Measurements from ENCODE around the gene ST3GAL2. TPM values are rescaled to one million over a fixed set of nuclear protein-coding genes. Genes with fewer than 3 reads are reported as not detected.

The ST3GAL2 gene
- total and polyA plus RNA-seq, 8 donors, result 3.5 to 16.2 (median 4.6) TPM

- Histone ChIP-seq H3K27ac (no peak overlapping the region), H3K4me1 (no peaks in the 10 kb centered on the region), H3K27me3 (no peaks in the 10 kb centered on the region), H3K36me3 (peaks cover 0 to 32% (median 11%) of the 10 kb centered on the region in 3 donors), H3K9me3 (no peaks in the 10 kb centered on the region), H3K4me3 (no peak overlapping the region)
- ATAC-seq (peak in 3 of 4 donors; percentile 64 to 75 (median 69)), DNase-seq (no peak), FAIRE-seq (no peak)
- intact Hi-C loops (cut with DNase I), result no loop called here
- WGBS, 2 donors, result 68 to 71% methylated on average over 9 of the region's 9 CpGs
- TF ChIP-seq, protein P1, sequence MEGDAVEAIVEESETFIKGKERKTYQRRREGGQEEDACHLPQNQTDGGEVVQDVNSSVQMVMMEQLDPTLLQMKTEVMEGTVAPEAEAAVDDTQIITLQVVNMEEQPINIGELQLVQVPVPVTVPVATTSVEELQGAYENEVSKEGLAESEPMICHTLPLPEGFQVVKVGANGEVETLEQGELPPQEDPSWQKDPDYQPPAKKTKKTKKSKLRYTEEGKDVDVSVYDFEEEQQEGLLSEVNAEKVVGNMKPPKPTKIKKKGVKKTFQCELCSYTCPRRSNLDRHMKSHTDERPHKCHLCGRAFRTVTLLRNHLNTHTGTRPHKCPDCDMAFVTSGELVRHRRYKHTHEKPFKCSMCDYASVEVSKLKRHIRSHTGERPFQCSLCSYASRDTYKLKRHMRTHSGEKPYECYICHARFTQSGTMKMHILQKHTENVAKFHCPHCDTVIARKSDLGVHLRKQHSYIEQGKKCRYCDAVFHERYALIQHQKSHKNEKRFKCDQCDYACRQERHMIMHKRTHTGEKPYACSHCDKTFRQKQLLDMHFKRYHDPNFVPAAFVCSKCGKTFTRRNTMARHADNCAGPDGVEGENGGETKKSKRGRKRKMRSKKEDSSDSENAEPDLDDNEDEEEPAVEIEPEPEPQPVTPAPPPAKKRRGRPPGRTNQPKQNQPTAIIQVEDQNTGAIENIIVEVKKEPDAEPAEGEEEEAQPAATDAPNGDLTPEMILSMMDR (IDR thresholded peaks at IDR 0.05), result no peak
Observed at GRCh38 chr16:70331588-70332358, 107.1 kb downstream of the ST3GAL2 start.

DNA sequence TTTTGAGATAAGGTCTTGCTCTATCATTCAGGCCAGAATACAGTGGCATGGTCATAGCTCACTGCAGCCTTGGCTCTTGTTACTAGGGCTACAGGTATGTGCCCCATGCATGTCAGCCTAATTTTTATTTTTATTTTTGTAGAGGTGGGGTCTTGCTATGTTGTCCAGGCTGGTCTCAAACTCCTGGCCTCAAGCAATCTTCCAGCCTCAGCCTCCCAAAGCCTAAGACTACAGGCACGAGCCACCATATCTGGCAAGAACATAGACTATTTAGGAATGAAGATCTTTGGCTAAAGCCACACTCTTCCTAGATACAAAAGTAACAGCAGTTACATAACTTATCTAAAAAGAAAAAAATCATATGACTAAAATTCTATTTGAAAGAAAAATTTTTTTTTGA, 107.8 kb downstream of the ST3GAL2 start:
- Histone ChIP-seq H3K9me3 (no peaks in the 10 kb centered on the region), H3K27me3 (no peaks in the 10 kb centered on the region), H3K27ac (no peak overlapping the region), H3K36me3 (peaks cover 0 to 35% (median 11%) of the 10 kb centered on the region in 3 donors), H3K4me3 (no peak overlapping the region), H3K4me1 (no peaks in the 10 kb centered on the region)
- FAIRE-seq (no peak), DNase-seq (no peak), ATAC-seq (no peak)
- 94 to 100% methylated on average over 1 of the region's 1 CpG for WGBS, 2 donors
- TF ChIP-seq, protein P1 (IDR thresholded peaks at IDR 0.05), result no peak
- intact Hi-C loops (cut with DNase I), result no loop called here

Other genes with a start within 250 kb of the ST3GAL2 start
- 10 to 100 TPM in 3 of 6 donors, 1 to 10 TPM in 3; 8.5 to 20.2 (median 10.4) TPM for gene EXOSC6, start 187.2 kb downstream of the ST3GAL2 start, total RNA-seq
- gene EXOSC6, start 187.2 kb downstream of the ST3GAL2 start, polyA plus RNA-seq, result 10 to 100 TPM in 1 of 2 donors, 1 to 10 TPM in 1; 8.6 to 10.1 TPM
- 100 to 1,000 TPM in 1 of 6 donors, 10 to 100 TPM in 5; 32.6 to 154 (median 45.0) TPM for gene AARS1, start 149.6 kb downstream of the ST3GAL2 start, total RNA-seq
- gene AARS1, start 149.6 kb downstream of the ST3GAL2 start, polyA plus RNA-seq, result 10 to 100 TPM; 29.3 to 53.2 TPM
- gene DDX19B, start 139.9 kb downstream of the ST3GAL2 start, total RNA-seq, result 10 to 100 TPM; 12.5 to 17.0 (median 13.7) TPM
- gene DDX19B, start 139.9 kb downstream of the ST3GAL2 start, polyA plus RNA-seq, result 10 to 100 TPM; 12.9 to 19.6 TPM
- gene DDX19A, start 92.2 kb downstream of the ST3GAL2 start, total RNA-seq, result 10 to 100 TPM; 10.4 to 17.0 (median 13.3) TPM
- gene DDX19A, start 92.2 kb downstream of the ST3GAL2 start, polyA plus RNA-seq, result 10 to 100 TPM; 12.0 to 18.7 TPM
- gene FCSK, start 15.5 kb upstream of the ST3GAL2 start, total RNA-seq, result 10 to 100 TPM; 11.7 to 17.0 (median 13.9) TPM
- 10 to 100 TPM; 30.9 to 33.6 TPM for gene FCSK, start 15.5 kb upstream of the ST3GAL2 start, polyA plus RNA-seq
- gene COG4, start 84.5 kb upstream of the ST3GAL2 start, total RNA-seq, result 10 to 100 TPM; 12.3 to 36.2 (median 16.6) TPM
- gene COG4, start 84.5 kb upstream of the ST3GAL2 start, polyA plus RNA-seq, result 10 to 100 TPM; 46.3 to 56.4 TPM
- gene SF3B3, start 84.7 kb upstream of the ST3GAL2 start, total RNA-seq, result 100 to 1,000 TPM in 3 of 6 donors, 10 to 100 TPM in 3; 66.3 to 131 (median 103) TPM
- gene SF3B3, start 84.7 kb upstream of the ST3GAL2 start, polyA plus RNA-seq, result 10 to 100 TPM; 43.9 to 68.3 TPM
- gene IL34, start 207.5 kb upstream of the ST3GAL2 start, total RNA-seq, result 1 to 10 TPM in 4 of 6 donors, under 1 TPM in 2; 0.51 to 3.9 (median 1.2) TPM
- gene IL34, start 207.5 kb upstream of the ST3GAL2 start, polyA plus RNA-seq, result 1 to 10 TPM; 2.6 to 2.7 TPM
- gene MTSS2, start 247.0 kb upstream of the ST3GAL2 start, total RNA-seq, result 10 to 100 TPM in 2 of 6 donors, 1 to 10 TPM in 4; 5.0 to 17.3 (median 8.5) TPM
- gene MTSS2, start 247.0 kb upstream of the ST3GAL2 start, polyA plus RNA-seq, result 10 to 100 TPM; 34.3 to 39.1 TPM